Naive thymus-derived CD4-positive, alpha-beta T cell (primary cell): ENCODE results near the gene TINAG. TPM values are rescaled to one million over a fixed set of nuclear protein-coding genes. Genes with fewer than 3 reads are reported as not detected.

Source experiments
- ATAC-seq: fragments of 150-1000 bp; cut with Tn5 transposase; 2 replicates; pipeline ENCODE4 v1.10.0; 2021; ENCODE audit warnings: mild to moderate bottlenecking, moderate library complexity
- CTCF ChIA-PET: fragments of 350-600 bp; sonication (Branson Sonifier 250); formaldehyde crosslinking; loops from one replicate; lab custom pipeline; 2021; ENCODE audit warnings: antibody characterized with exemption; lab: Charles Lee
- POLR2A ChIA-PET: fragments of 350-600 bp; sonication (Branson Sonifier 250); formaldehyde crosslinking; loops from one replicate; lab custom pipeline; 2021; ENCODE audit warnings: antibody characterized with exemption, inconsistent platforms; lab: Charles Lee
- DNase-seq, 9 donors: peaks; one replicate each; pipeline versions ENCODE4 v3.0.0 to v3.0.0-alpha.2; 2020 to 2022; ENCODE audit warnings: mixed read lengths in 1 of 9
- H3K27ac ChIP-seq: one replicate; pipeline ENCODE4 v1.7.0; 2013; ENCODE audit warnings: mild to moderate bottlenecking, low read depth, low read length, moderate library complexity
- H3K27me3 ChIP-seq, 2 donors: one replicate each; pipeline ENCODE4 v1.7.0; 2013; ENCODE audit warnings: low read length in 2 of 2, mild to moderate bottlenecking in 2 of 2, moderate library complexity in 2 of 2; ENCODE audit not compliant: control insufficient read depth in 2 of 2, insufficient read depth in 2 of 2
- H3K36me3 ChIP-seq, 3 experiments: 1 replicate in 2 of 3; 2 replicates in 1 of 3; pipeline ENCODE4 v1.7.0; 2013; ENCODE audit warnings: low read length in 3 of 3, mild to moderate bottlenecking in 3 of 3, moderate library complexity in 1 of 3; ENCODE audit not compliant: insufficient read depth in 3 of 3, control insufficient read depth in 2 of 3
- H3K4me1 ChIP-seq, 2 donors: one replicate each; pipeline ENCODE4 v1.7.0; 2013; ENCODE audit warnings: low read length in 2 of 2, mild to moderate bottlenecking in 2 of 2, moderate library complexity in 1 of 2; ENCODE audit not compliant: control insufficient read depth in 2 of 2, insufficient read depth in 2 of 2
- H3K4me3 ChIP-seq: 2 replicates; pipeline ENCODE4 v1.7.0; 2013; ENCODE audit warnings: mild to moderate bottlenecking, low read length
- H3K9me3 ChIP-seq, 3 experiments: 1 replicate in 2 of 3; 2 replicates in 1 of 3; pipeline ENCODE4 v1.7.0; 2013; ENCODE audit warnings: low read length in 3 of 3; ENCODE audit not compliant: control insufficient read depth in 2 of 3
- H3K27ac Mint-ChIP-seq, 9 donors: one replicate each; pipeline ENCODE4 v1.8.0; 2020 to 2022; ENCODE audit warnings: mixed read lengths in 9 of 9, mild to moderate bottlenecking in 8 of 9, moderate library complexity in 5 of 9, inconsistent platforms in 2 of 9
- H3K27me3 Mint-ChIP-seq, 5 donors: one replicate each; pipeline ENCODE4 v1.8.0; 2021 to 2022; ENCODE audit warnings: mixed read lengths in 5 of 5, mild to moderate bottlenecking in 1 of 5
- H3K36me3 Mint-ChIP-seq, 5 donors: one replicate each; pipeline ENCODE4 v1.8.0; 2020 to 2022; ENCODE audit warnings: mixed read lengths in 5 of 5, mild to moderate bottlenecking in 3 of 5, inconsistent platforms in 1 of 5
- H3K4me1 Mint-ChIP-seq, 7 donors: one replicate each; pipeline ENCODE4 v1.8.0; 2020 to 2022; ENCODE audit warnings: mixed read lengths in 7 of 7, mild to moderate bottlenecking in 3 of 7, inconsistent platforms in 1 of 7
- H3K4me3 Mint-ChIP-seq, 10 donors: one replicate each; pipeline ENCODE4 v1.8.0; 2020 to 2022; ENCODE audit warnings: mild to moderate bottlenecking in 10 of 10, mixed read lengths in 10 of 10, moderate library complexity in 6 of 10, inconsistent platforms in 2 of 10
- H3K9me3 Mint-ChIP-seq, 11 donors: one replicate each; pipeline ENCODE4 v1.8.0; 2020 to 2022; ENCODE audit warnings: mixed read lengths in 11 of 11, mild to moderate bottlenecking in 4 of 11, inconsistent platforms in 1 of 11, moderate library complexity in 1 of 11
- intact Hi-C, 2 donors: fragments of 100-400 bp; cut with micrococcal nuclease; formaldehyde crosslinking; loops; one replicate each; pipeline ENCODE4 v1.15.1; 2023
- polyA plus RNA-seq, 2 donors: library from polyadenylated mRNA; unstranded; fragments of 300-500 nt; fragmentation: Illumina TruSeq; gene quantifications; one replicate each; pipeline ENCODE4 v1.2.3, GENCODE V29; 2021
- total RNA-seq, 6 experiments: library from RNA in 5 of 6; stranded (reverse) in 5 of 6; gene quantifications; 1 replicate in 5 of 6; 2 replicates in 1 of 6; pipeline ENCODE4 v1.2.3 and lab custom pipeline; 2021 to 2026

TINAG gene
- total and polyA plus RNA-seq, 7 experiments from 2014 or later, result not detected

- H3K36me3 Mint-ChIP-seq, result no peaks in the 10 kb centered on the region
- Histone ChIP-seq H3K27me3 (no peaks in the 10 kb centered on the region), H3K9me3 (no peaks in the 10 kb centered on the region), H3K27ac (no peak overlapping the region), H3K4me1 (no peaks in the 10 kb centered on the region), H3K4me3 (no peak overlapping the region), H3K36me3 (no peaks in the 10 kb centered on the region)
- H3K27ac Mint-ChIP-seq, result no peak overlapping the region
- peaks cover 0 to 4% (median 0%) of the 10 kb centered on the region in 5 donors for H3K27me3 Mint-ChIP-seq
- H3K4me3 Mint-ChIP-seq, result no peak overlapping the region
- POLR2A ChIA-PET, result no interaction called here
- H3K9me3 Mint-ChIP-seq, result peaks cover 0 to 6% (median 0%) of the 10 kb centered on the region in 11 donors
- CTCF ChIA-PET, result no interaction called here
- ATAC-seq, result no peak
- DNase-seq, result no peak
- intact Hi-C loops, result no loop called here
- no peaks in the 10 kb centered on the region for H3K4me1 Mint-ChIP-seq
Measured at GRCh38 chr6:54267798-54268197, 40.4 kb upstream of the TINAG start.

GRCh38 chr6:54273214-54273820, 34.9 kb upstream of the TINAG start:
- H3K27me3 Mint-ChIP-seq, result peaks cover 0 to 9% (median 0%) of the 10 kb centered on the region in 5 donors
- Histone ChIP-seq H3K9me3 (no peaks in the 10 kb centered on the region), H3K4me1 (no peaks in the 10 kb centered on the region), H3K27ac (no peak overlapping the region), H3K27me3 (no peaks in the 10 kb centered on the region), H3K4me3 (no peak overlapping the region), H3K36me3 (no peaks in the 10 kb centered on the region)
- no peaks in the 10 kb centered on the region for H3K4me1 Mint-ChIP-seq
- ATAC-seq (no peak), DNase-seq (no peak)
- no peak overlapping the region for H3K4me3 Mint-ChIP-seq
- H3K27ac Mint-ChIP-seq, result no peak overlapping the region
- intact Hi-C loops, result no loop called here
- peaks cover 0 to 15% (median 4%) of the 10 kb centered on the region in 11 donors for H3K9me3 Mint-ChIP-seq
- ChIA-PET POLR2A (no interaction called here), CTCF (no interaction called here)
- no peaks in the 10 kb centered on the region for H3K36me3 Mint-ChIP-seq

- Mint-ChIP-seq H3K4me3 (no peak overlapping the region), H3K27ac (no peak overlapping the region)
Measured at GRCh38 chr6:54274383-54274782, 33.9 kb upstream of the TINAG start.

GRCh38 chr6:54282186-54282585, 26.1 kb upstream of the TINAG start:
- Mint-ChIP-seq H3K36me3 (no peaks in the 10 kb centered on the region), H3K4me1 (no peaks in the 10 kb centered on the region), H3K9me3 (peaks cover 0 to 28% (median 3%) of the 10 kb centered on the region in 11 donors), H3K27me3 (no peaks in the 10 kb centered on the region), H3K4me3 (no peak overlapping the region), H3K27ac (no peak overlapping the region)
- H3K36me3 ChIP-seq, result no peaks in the 10 kb centered on the region
- CTCF ChIA-PET, result no interaction called here
- H3K27ac ChIP-seq, result no peak overlapping the region
- POLR2A ChIA-PET, result no interaction called here
- H3K9me3 ChIP-seq, result no peaks in the 10 kb centered on the region
- intact Hi-C loops, result no loop called here
- H3K4me3 ChIP-seq, result no peak overlapping the region
- no peaks in the 10 kb centered on the region for H3K4me1 ChIP-seq
- ATAC-seq (no peak), DNase-seq (no peak)
- H3K27me3 ChIP-seq, result no peaks in the 10 kb centered on the region

More at GRCh38 chr6:54274383-54274782, 33.9 kb upstream of the TINAG start:
- intact Hi-C loops, result no loop called here
- Histone ChIP-seq H3K27ac (no peak overlapping the region), H3K36me3 (no peaks in the 10 kb centered on the region), H3K27me3 (no peaks in the 10 kb centered on the region), H3K4me3 (no peak overlapping the region), H3K4me1 (no peaks in the 10 kb centered on the region), H3K9me3 (no peaks in the 10 kb centered on the region)
- POLR2A ChIA-PET, result no interaction called here
- Mint-ChIP-seq H3K4me1 (no peaks in the 10 kb centered on the region), H3K9me3 (peaks cover 1 to 20% (median 5%) of the 10 kb centered on the region in 11 donors), H3K36me3 (no peaks in the 10 kb centered on the region), H3K27me3 (peaks cover 0 to 5% (median 0%) of the 10 kb centered on the region in 5 donors)
- DNase-seq (no peak), ATAC-seq (no peak)
- CTCF ChIA-PET, result no interaction called here

GRCh38 chr6:54284161-54284860, 23.9 kb upstream of the TINAG start:
- ChIA-PET POLR2A (no interaction called here), CTCF (no interaction called here)
- intact Hi-C loops, result no loop called here
- DNase-seq (no peak), ATAC-seq (no peak)
- Mint-ChIP-seq H3K27ac (no peak overlapping the region), H3K9me3 (peaks cover 0 to 28% (median 2%) of the 10 kb centered on the region in 11 donors), H3K36me3 (no peaks in the 10 kb centered on the region), H3K4me3 (no peak overlapping the region), H3K27me3 (no peaks in the 10 kb centered on the region), H3K4me1 (no peaks in the 10 kb centered on the region)
- H3K4me1 ChIP-seq, result no peaks in the 10 kb centered on the region
- H3K9me3 ChIP-seq, result no peaks in the 10 kb centered on the region
- H3K36me3 ChIP-seq, result no peaks in the 10 kb centered on the region
- H3K4me3 ChIP-seq, result no peak overlapping the region
- H3K27me3 ChIP-seq, result no peaks in the 10 kb centered on the region
- H3K27ac ChIP-seq, result no peak overlapping the region

- Mint-ChIP-seq H3K27me3 (no peaks in the 10 kb centered on the region), H3K4me1 (no peaks in the 10 kb centered on the region), H3K36me3 (no peaks in the 10 kb centered on the region), H3K9me3 (peaks cover 0 to 30% (median 2%) of the 10 kb centered on the region in 11 donors), H3K4me3 (no peak overlapping the region), H3K27ac (no peak overlapping the region)
- ATAC-seq (no peak), DNase-seq (no peak)
- ChIA-PET CTCF (no interaction called here), POLR2A (no interaction called here)
- no peaks in the 10 kb centered on the region for H3K9me3 ChIP-seq
- no peak overlapping the region for H3K4me3 ChIP-seq
- H3K27me3 ChIP-seq, result no peaks in the 10 kb centered on the region
- intact Hi-C loops, result no loop called here
- no peaks in the 10 kb centered on the region for H3K36me3 ChIP-seq
- no peak overlapping the region for H3K27ac ChIP-seq
- no peaks in the 10 kb centered on the region for H3K4me1 ChIP-seq
Measured at GRCh38 chr6:54285595-54285994, 22.6 kb upstream of the TINAG start.

GRCh38 chr6:54286141-54286540, 22.1 kb upstream of the TINAG start:
- intact Hi-C loops, result no loop called here
- Histone ChIP-seq H3K9me3 (no peaks in the 10 kb centered on the region), H3K36me3 (no peaks in the 10 kb centered on the region), H3K27ac (no peak overlapping the region), H3K4me3 (no peak overlapping the region), H3K27me3 (no peaks in the 10 kb centered on the region), H3K4me1 (no peaks in the 10 kb centered on the region)
- ChIA-PET POLR2A (no interaction called here), CTCF (no interaction called here)
- Mint-ChIP-seq H3K27ac (no peak overlapping the region), H3K4me1 (no peaks in the 10 kb centered on the region), H3K4me3 (no peak overlapping the region), H3K9me3 (peaks cover 0 to 30% (median 2%) of the 10 kb centered on the region in 11 donors), H3K27me3 (no peaks in the 10 kb centered on the region), H3K36me3 (no peaks in the 10 kb centered on the region)
- ATAC-seq (no peak), DNase-seq (no peak)
